Liver (tissue), 9 donors: ENCODE results near the gene ITIH5. TPM values are rescaled to one million over a fixed set of nuclear protein-coding genes. Genes with fewer than 3 reads are reported as not detected.
"Not testable (repeated sequence)": the region's sequence is repeated elsewhere in the genome, so short reads cannot be mapped to it uniquely, and the experiment has no call there.

ENCODE experiments used
- DNase-seq: peaks from one replicate; pipeline ENCODE4 v3.0.0-alpha.2; 2017; ENCODE audit warnings: low spot score
- H3K27ac ChIP-seq, 2 donors: one replicate each; pipeline ENCODE4 v1.7.0; 2013; ENCODE audit warnings: inconsistent platforms in 2 of 2, low read length in 2 of 2, control low read depth in 1 of 2, low read depth in 1 of 2, mild to moderate bottlenecking in 1 of 2
- H3K27me3 ChIP-seq, 4 donors: one replicate each; pipeline versions ENCODE4 v1.6.1 to v1.7.0; 2013; ENCODE audit warnings: low read length in 3 of 4, inconsistent platforms in 1 of 4, mild to moderate bottlenecking in 1 of 4, moderate library complexity in 1 of 4; ENCODE audit not compliant: control insufficient read depth in 4 of 4, insufficient read depth in 4 of 4
- H3K36me3 ChIP-seq, 4 donors: one replicate each; pipeline versions ENCODE4 v1.6.1 to v1.7.0; 2013; ENCODE audit warnings: low read length in 3 of 4, mild to moderate bottlenecking in 3 of 4, low read depth in 1 of 4, moderate library complexity in 1 of 4; ENCODE audit not compliant: control insufficient read depth in 4 of 4, insufficient read depth in 3 of 4
- H3K4me1 ChIP-seq, 4 donors: one replicate each; pipeline versions ENCODE4 v1.6.1 to v1.7.0; 2013; ENCODE audit warnings: low read length in 3 of 4, mild to moderate bottlenecking in 3 of 4, moderate library complexity in 1 of 4; ENCODE audit not compliant: control insufficient read depth in 4 of 4, insufficient read depth in 4 of 4
- H3K4me3 ChIP-seq, 3 donors: one replicate each; pipeline versions ENCODE4 v1.6.1 to v1.7.0; 2013; ENCODE audit warnings: low read length in 3 of 3, control low read depth in 1 of 3, low read depth in 1 of 3, mild to moderate bottlenecking in 1 of 3
- H3K9ac ChIP-seq, 2 donors: one replicate each; pipeline ENCODE4 v1.7.0; 2013; ENCODE audit warnings: low read length in 2 of 2, mild to moderate bottlenecking in 2 of 2, moderate library complexity in 2 of 2, control low read depth in 1 of 2, low read depth in 1 of 2
- H3K9me3 ChIP-seq, 4 donors: one replicate each; pipeline versions ENCODE4 v1.6.1 to v1.7.0; 2013; ENCODE audit warnings: low read length in 3 of 4; ENCODE audit not compliant: control insufficient read depth in 4 of 4
- EGR1 ChIP-seq, 2 donors: IDR thresholded peaks; 2 replicates each; pipeline ENCODE4 v1.6.1; 2016 to 2018; ENCODE audit warnings: antibody characterized with exemption in 2 of 2, low read depth in 2 of 2
- FOXA1 ChIP-seq: IDR thresholded peaks from 2 replicates; pipeline ENCODE4 v1.6.1; 2016; ENCODE audit warnings: antibody characterized with exemption
- FOXA2 ChIP-seq: IDR thresholded peaks from 2 replicates; pipeline ENCODE4 v1.6.1; 2016; ENCODE audit warnings: antibody characterized with exemption
- GABPA ChIP-seq, 2 donors: IDR thresholded peaks in 1 of 2; conservative IDR thresholded peaks in 1 of 2; 2 replicates each; pipeline ENCODE4 v1.6.1; 2016; ENCODE audit warnings: antibody characterized with exemption in 2 of 2, mild to moderate bottlenecking in 1 of 2, moderate library complexity in 1 of 2
- HNF4A ChIP-seq, 2 donors: conservative IDR thresholded peaks; 2 replicates each; pipeline ENCODE4 v1.6.1; 2016; ENCODE audit warnings: antibody characterized with exemption in 2 of 2, mild to moderate bottlenecking in 2 of 2
- HNF4G ChIP-seq: IDR thresholded peaks from 2 replicates; pipeline ENCODE4 v1.6.1; 2016; ENCODE audit warnings: antibody characterized with exemption
- JUND ChIP-seq, 2 donors: IDR thresholded peaks; 2 replicates each; pipeline ENCODE4 v1.6.1; 2016; ENCODE audit warnings: antibody characterized with exemption in 2 of 2
- NR2F2 ChIP-seq: IDR thresholded peaks from 2 replicates; pipeline ENCODE4 v1.6.1; 2016; ENCODE audit warnings: antibody characterized with exemption
- RAD21 ChIP-seq, 2 donors: IDR thresholded peaks; 2 replicates each; pipeline ENCODE4 v1.6.1; 2016; ENCODE audit warnings: antibody characterized with exemption in 2 of 2, mild to moderate bottlenecking in 2 of 2
- RXRA ChIP-seq, 2 donors: IDR thresholded peaks; 2 replicates each; pipeline ENCODE4 v1.6.1; 2017 to 2018; ENCODE audit warnings: antibody characterized with exemption in 2 of 2, mild to moderate bottlenecking in 1 of 2
- SP1 ChIP-seq: IDR thresholded peaks from 2 replicates; pipeline ENCODE4 v1.6.1; 2018; ENCODE audit warnings: antibody characterized with exemption, mild to moderate bottlenecking
- TAF1 ChIP-seq: conservative IDR thresholded peaks from 2 replicates; pipeline ENCODE4 v1.6.1; 2016; ENCODE audit warnings: antibody characterized with exemption, mild to moderate bottlenecking
- YY1 ChIP-seq: IDR thresholded peaks from 2 replicates; pipeline ENCODE4 v1.6.1; 2016; ENCODE audit warnings: antibody characterized with exemption, mild to moderate bottlenecking
- whole genome bisulfite sequencing: extraction: QIAGEN DNeasy Blood & Tissue Kit; methylation state at CpG from one replicate; pipeline ENCODE4 v1.1.7; 2013; 5-methylcytosine and 5-hydroxymethylcytosine counted together
- polyA plus RNA-seq, 2 donors: library from polyadenylated mRNA; stranded (reverse) in 1 of 2; unstranded in 1 of 2; fragments of 200-250 nt in 1 of 2; fragments of >200 nt in 1 of 2; fragmentation: Nextera tagmentation in 1 of 2; extraction: Ambion mirVana in 1 of 2; gene quantifications; one replicate each; pipeline versions ENCODE4 v1.2.1 to v1.2.3, GENCODE V29; 2013 to 2015
- total RNA-seq, 2 donors: library from RNA; depleted of rRNA; stranded (reverse); fragments of >200 nt; gene quantifications; one replicate each; pipeline ENCODE4 v1.2.3, GENCODE V29; 2014
- TF ChIP-seq, protein P1 (sequence below): IDR thresholded peaks from 2 replicates; pipeline ENCODE4 v1.6.1; 2016; ENCODE audit warnings: antibody characterized with exemption
- TF ChIP-seq, protein P2 (sequence below): fragments of 150-350 bp; IDR thresholded peaks from 2 replicates; pipeline ENCODE4 v1.5.1; 2017; ENCODE audit warnings: improper control_type of control experiment, low read depth, low read length; ENCODE audit not compliant: missing input control
- TF ChIP-seq, protein P3 (sequence below): IDR thresholded peaks from 2 replicates; pipeline ENCODE4 v1.6.1; 2016; ENCODE audit warnings: antibody characterized with exemption, mild to moderate bottlenecking
- TF ChIP-seq, protein P4 (sequence below): IDR thresholded peaks from 2 replicates; pipeline ENCODE4 v1.6.1; 2016; ENCODE audit warnings: antibody characterized with exemption
- donor health status: healthy.
- donor health status: healthy.
- donor health status: healthy.
- donor health status: healthy.
- donor health status: healthy.

The ITIH5 gene
- total and polyA plus RNA-seq, 4 donors = 0.60 to 1.3 (median 0.98) TPM

DNA sequence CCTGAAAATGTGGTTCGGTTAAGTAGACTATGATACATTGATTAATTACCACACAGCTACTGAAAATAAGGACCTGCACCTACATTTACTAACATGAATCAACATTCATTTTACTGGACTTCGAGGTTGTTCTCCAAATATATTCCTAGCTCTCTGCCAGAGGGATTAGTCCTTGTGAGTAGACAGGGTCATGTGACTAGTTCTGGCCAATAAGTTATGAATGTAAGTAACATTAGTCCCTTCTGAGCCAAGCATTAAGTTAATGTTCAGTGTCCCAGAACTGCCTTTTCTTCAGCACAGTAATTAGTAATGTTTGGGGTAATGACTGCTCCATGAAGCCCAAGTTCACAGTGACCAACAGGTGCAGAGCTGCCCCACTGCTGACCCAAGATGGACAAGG is 9.2 kb downstream of the ITIH5 start:
- Histone ChIP-seq H3K27me3 (peaks cover 0 to 4% (median 2%) of the 10 kb centered on the region in 4 donors), H3K9me3 (no peaks in the 10 kb centered on the region), H3K27ac (no peak overlapping the region), H3K4me3 (no peak overlapping the region), H3K9ac (no peak overlapping the region), H3K36me3 (peaks cover 0 to 1% (median 0%) of the 10 kb centered on the region in 4 donors), H3K4me1 (no peaks in the 10 kb centered on the region)
- 81% methylated on average over 2 of the region's 2 CpGs for WGBS
- DNase-seq = no peak
- TF ChIP-seq RXRA (IDR thresholded peaks at IDR 0.05) (no peak), TAF1 (no peak), JUND (IDR thresholded peaks at IDR 0.05) (no peak), EGR1 (IDR thresholded peaks at IDR 0.05; ENCODE audit: low read depth in 2 of 2) (no peak), HNF4A (conservative IDR thresholded peaks at IDR 0.05) (no peak), SP1 (no peak), RAD21 (IDR thresholded peaks at IDR 0.05) (no peak), FOXA1 (no peak), FOXA2 (no peak), HNF4G (no peak), YY1 (no peak), NR2F2 (no peak), GABPA (IDR thresholded peaks at IDR 0.05 in 1 of 2, conservative IDR thresholded peaks at IDR 0.05 in 1 of 2) (no peak)
- TF ChIP-seq, protein P1, sequence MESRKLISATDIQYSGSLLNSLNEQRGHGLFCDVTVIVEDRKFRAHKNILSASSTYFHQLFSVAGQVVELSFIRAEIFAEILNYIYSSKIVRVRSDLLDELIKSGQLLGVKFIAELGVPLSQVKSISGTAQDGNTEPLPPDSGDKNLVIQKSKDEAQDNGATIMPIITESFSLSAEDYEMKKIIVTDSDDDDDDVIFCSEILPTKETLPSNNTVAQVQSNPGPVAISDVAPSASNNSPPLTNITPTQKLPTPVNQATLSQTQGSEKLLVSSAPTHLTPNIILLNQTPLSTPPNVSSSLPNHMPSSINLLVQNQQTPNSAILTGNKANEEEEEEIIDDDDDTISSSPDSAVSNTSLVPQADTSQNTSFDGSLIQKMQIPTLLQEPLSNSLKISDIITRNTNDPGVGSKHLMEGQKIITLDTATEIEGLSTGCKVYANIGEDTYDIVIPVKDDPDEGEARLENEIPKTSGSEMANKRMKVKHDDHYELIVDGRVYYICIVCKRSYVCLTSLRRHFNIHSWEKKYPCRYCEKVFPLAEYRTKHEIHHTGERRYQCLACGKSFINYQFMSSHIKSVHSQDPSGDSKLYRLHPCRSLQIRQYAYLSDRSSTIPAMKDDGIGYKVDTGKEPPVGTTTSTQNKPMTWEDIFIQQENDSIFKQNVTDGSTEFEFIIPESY = no peak
- TF ChIP-seq, protein P2, sequence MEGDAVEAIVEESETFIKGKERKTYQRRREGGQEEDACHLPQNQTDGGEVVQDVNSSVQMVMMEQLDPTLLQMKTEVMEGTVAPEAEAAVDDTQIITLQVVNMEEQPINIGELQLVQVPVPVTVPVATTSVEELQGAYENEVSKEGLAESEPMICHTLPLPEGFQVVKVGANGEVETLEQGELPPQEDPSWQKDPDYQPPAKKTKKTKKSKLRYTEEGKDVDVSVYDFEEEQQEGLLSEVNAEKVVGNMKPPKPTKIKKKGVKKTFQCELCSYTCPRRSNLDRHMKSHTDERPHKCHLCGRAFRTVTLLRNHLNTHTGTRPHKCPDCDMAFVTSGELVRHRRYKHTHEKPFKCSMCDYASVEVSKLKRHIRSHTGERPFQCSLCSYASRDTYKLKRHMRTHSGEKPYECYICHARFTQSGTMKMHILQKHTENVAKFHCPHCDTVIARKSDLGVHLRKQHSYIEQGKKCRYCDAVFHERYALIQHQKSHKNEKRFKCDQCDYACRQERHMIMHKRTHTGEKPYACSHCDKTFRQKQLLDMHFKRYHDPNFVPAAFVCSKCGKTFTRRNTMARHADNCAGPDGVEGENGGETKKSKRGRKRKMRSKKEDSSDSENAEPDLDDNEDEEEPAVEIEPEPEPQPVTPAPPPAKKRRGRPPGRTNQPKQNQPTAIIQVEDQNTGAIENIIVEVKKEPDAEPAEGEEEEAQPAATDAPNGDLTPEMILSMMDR = no peak
- TF ChIP-seq, protein P3, sequence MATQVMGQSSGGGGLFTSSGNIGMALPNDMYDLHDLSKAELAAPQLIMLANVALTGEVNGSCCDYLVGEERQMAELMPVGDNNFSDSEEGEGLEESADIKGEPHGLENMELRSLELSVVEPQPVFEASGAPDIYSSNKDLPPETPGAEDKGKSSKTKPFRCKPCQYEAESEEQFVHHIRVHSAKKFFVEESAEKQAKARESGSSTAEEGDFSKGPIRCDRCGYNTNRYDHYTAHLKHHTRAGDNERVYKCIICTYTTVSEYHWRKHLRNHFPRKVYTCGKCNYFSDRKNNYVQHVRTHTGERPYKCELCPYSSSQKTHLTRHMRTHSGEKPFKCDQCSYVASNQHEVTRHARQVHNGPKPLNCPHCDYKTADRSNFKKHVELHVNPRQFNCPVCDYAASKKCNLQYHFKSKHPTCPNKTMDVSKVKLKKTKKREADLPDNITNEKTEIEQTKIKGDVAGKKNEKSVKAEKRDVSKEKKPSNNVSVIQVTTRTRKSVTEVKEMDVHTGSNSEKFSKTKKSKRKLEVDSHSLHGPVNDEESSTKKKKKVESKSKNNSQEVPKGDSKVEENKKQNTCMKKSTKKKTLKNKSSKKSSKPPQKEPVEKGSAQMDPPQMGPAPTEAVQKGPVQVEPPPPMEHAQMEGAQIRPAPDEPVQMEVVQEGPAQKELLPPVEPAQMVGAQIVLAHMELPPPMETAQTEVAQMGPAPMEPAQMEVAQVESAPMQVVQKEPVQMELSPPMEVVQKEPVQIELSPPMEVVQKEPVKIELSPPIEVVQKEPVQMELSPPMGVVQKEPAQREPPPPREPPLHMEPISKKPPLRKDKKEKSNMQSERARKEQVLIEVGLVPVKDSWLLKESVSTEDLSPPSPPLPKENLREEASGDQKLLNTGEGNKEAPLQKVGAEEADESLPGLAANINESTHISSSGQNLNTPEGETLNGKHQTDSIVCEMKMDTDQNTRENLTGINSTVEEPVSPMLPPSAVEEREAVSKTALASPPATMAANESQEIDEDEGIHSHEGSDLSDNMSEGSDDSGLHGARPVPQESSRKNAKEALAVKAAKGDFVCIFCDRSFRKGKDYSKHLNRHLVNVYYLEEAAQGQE = no peak
- TF ChIP-seq, protein P4, sequence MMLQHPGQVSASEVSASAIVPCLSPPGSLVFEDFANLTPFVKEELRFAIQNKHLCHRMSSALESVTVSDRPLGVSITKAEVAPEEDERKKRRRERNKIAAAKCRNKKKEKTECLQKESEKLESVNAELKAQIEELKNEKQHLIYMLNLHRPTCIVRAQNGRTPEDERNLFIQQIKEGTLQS = no peak

DNA sequence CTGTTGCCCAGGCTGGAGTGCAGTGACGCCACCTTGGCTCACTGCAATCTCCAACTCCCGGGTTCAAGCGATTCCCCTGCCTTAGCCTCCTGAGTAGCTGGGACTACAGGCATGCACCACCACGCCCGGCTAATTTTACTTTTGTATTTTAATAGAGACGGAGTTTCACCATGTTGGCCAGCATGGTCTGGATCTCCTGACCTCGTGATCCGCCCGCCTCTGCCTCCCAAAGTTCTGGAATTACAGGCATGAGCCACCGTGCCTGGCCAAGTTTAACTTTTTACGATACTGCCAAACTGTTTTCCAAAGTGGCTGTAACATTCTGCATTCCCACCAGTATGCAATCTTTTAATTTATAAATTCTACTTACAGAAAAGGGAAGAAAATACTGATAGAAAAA is 9.7 kb downstream of the ITIH5 start:
- H3K27ac ChIP-seq, H3K4me3 ChIP-seq, H3K27me3 ChIP-seq, H3K9ac ChIP-seq, H3K4me1 ChIP-seq, H3K36me3 ChIP-seq, H3K9me3 ChIP-seq, DNase-seq: not testable (repeated sequence)
- WGBS = 90% methylated on average over 11 of the region's 11 CpGs
